Gastroesophageal sphincter (tissue), 4 donors: ENCODE results near the gene CTAGE1. TPM values are rescaled to one million over a fixed set of nuclear protein-coding genes. Genes with fewer than 3 reads are reported as not detected.
"Not testable (repeated sequence)": the region's sequence is repeated elsewhere in the genome, so short reads cannot be mapped to it uniquely, and the experiment has no call there.

Experiments
- ATAC-seq: fragments of 150-250 bp; one replicate; pipeline ENCODE4 v1.9.1; 2016; ENCODE audit warnings: mild to moderate bottlenecking, moderate library complexity
- H3K27ac ChIP-seq, 4 donors: fragments of 200-600 bp; sonication (generic) in 3 of 4; 1 replicate in 3 of 4; 2 replicates in 1 of 4; pipeline ENCODE4 v1.5.1; 2016 to 2019
- H3K27me3 ChIP-seq: fragments of 200-600 bp; sonication (generic); one replicate; pipeline ENCODE4 v1.5.1; 2019
- H3K36me3 ChIP-seq, 2 donors: fragments of 200-600 bp; sonication (generic); one replicate each; pipeline ENCODE4 v1.5.1; 2019; ENCODE audit warnings: control low read depth in 1 of 2
- H3K4me1 ChIP-seq, 3 donors: fragments of 200-600 bp; sonication (generic); 1 replicate in 2 of 3; 2 replicates in 1 of 3; pipeline ENCODE4 v1.5.1; 2016 to 2019; ENCODE audit warnings: control low read depth in 2 of 3
- H3K4me3 ChIP-seq, 2 donors: fragments of 200-600 bp; sonication (generic); one replicate each; pipeline ENCODE4 v1.5.1; 2019; ENCODE audit warnings: mild to moderate bottlenecking in 1 of 2, moderate library complexity in 1 of 2
- H3K9me3 ChIP-seq, 3 donors: fragments of 200-600 bp; sonication (generic); one replicate each; pipeline ENCODE4 v1.5.1; 2017 to 2019; ENCODE audit warnings: control low read depth in 2 of 3
- CTCF ChIP-seq, 4 experiments: fragments of 200-600 bp in 2 of 4; fragments of 450-650 bp in 2 of 4; sonication (generic) in 1 of 4; IDR thresholded peaks; one replicate each; pipeline ENCODE4 v1.5.1; 2017 to 2019; ENCODE audit warnings: antibody characterized with exemption in 4 of 4, mild to moderate bottlenecking in 2 of 4, moderate library complexity in 2 of 4
- EP300 ChIP-seq: sonication (generic); formaldehyde crosslinking; IDR thresholded peaks from one replicate; pipeline ENCODE4 v1.6.1; 2017; ENCODE audit warnings: antibody characterized with exemption, mild to moderate bottlenecking
- POLR2A ChIP-seq, 2 donors: fragments of 450-650 bp; IDR thresholded peaks; one replicate each; pipeline ENCODE4 v1.6.1; 2017; ENCODE audit warnings: antibody characterized with exemption in 2 of 2, mild to moderate bottlenecking in 2 of 2, moderate library complexity in 1 of 2
- POLR2AphosphoS5 ChIP-seq: sonication (generic); formaldehyde crosslinking; IDR thresholded peaks from one replicate; pipeline ENCODE4 v1.6.1; 2017; ENCODE audit warnings: antibody characterized with exemption
- WGBS, 2 donors: methylation state at CpG; one replicate each; pipeline ENCODE4 v1.1.5; 2018; ENCODE audit warnings: low coverage in 1 of 2; 5-methylcytosine and 5-hydroxymethylcytosine counted together
- total RNA-seq, 4 donors: library from RNA; depleted of rRNA; stranded (reverse); fragments of >200 nt; gene quantifications; one replicate each; pipeline ENCODE4 v1.1.0, GENCODE V29; 2016

Gene CTAGE1
- total RNA-seq, 4 donors from 2014 or later, result not detected

- ATAC-seq, result no peak
- H3K9me3 ChIP-seq, result no peaks in the 10 kb centered on the region
- H3K4me1 ChIP-seq, result no peaks in the 10 kb centered on the region
- no peak overlapping the region for H3K27ac ChIP-seq
- no peak for TF ChIP-seq POLR2A (IDR thresholded peaks at IDR 0.05)
- no peak for TF ChIP-seq POLR2AphosphoS5
- TF ChIP-seq CTCF (IDR thresholded peaks at IDR 0.05), result no peak
- TF ChIP-seq EP300, result no peak
- no peak overlapping the region for H3K4me3 ChIP-seq
- no peaks in the 10 kb centered on the region for H3K36me3 ChIP-seq
- WGBS, 2 donors, result 89 to 97% methylated on average over 2 to 5 of the region's 5 CpGs
- no peaks in the 10 kb centered on the region for H3K27me3 ChIP-seq
These were observed 23.3 kb downstream of the CTAGE1 start for GRCh38 chr18:22394428-22394827.

- not testable (repeated sequence) for H3K4me1 ChIP-seq, H3K9me3 ChIP-seq, H3K27ac ChIP-seq, H3K36me3 ChIP-seq, H3K4me3 ChIP-seq, H3K27me3 ChIP-seq, ATAC-seq
- 74 to 82% methylated on average over 2 to 3 of the region's 3 CpGs for WGBS, 2 donors
These were observed 24.6 kb downstream of the CTAGE1 start for GRCh38 chr18:22393164-22393563.

GRCh38 chr18:22391407-22392345 lies 26.0 kb downstream of the CTAGE1 start:
- Histone ChIP-seq H3K4me1 (no peaks in the 10 kb centered on the region), H3K27ac (no peak overlapping the region), H3K27me3 (no peaks in the 10 kb centered on the region), H3K4me3 (no peak overlapping the region), H3K36me3 (no peaks in the 10 kb centered on the region), H3K9me3 (no peaks in the 10 kb centered on the region)
- TF ChIP-seq CTCF (IDR thresholded peaks at IDR 0.05) (no peak), POLR2A (IDR thresholded peaks at IDR 0.05) (no peak), EP300 (no peak), POLR2AphosphoS5 (no peak)
- no peak for ATAC-seq
- WGBS, 2 donors, result 56% methylated on average over 3 to 6 of the region's 6 CpGs

- Histone ChIP-seq H3K27ac (no peak overlapping the region), H3K9me3 (no peaks in the 10 kb centered on the region), H3K4me3 (no peak overlapping the region), H3K4me1 (no peaks in the 10 kb centered on the region), H3K27me3 (no peaks in the 10 kb centered on the region), H3K36me3 (no peaks in the 10 kb centered on the region)
- TF ChIP-seq CTCF (IDR thresholded peaks at IDR 0.05) (no peak), POLR2A (IDR thresholded peaks at IDR 0.05) (no peak)
- ATAC-seq, result no peak
- 43 to 53% methylated on average over 1 of the region's 1 CpG for WGBS, 2 donors
These were observed 29.9 kb downstream of the CTAGE1 start for GRCh38 chr18:22387787-22388186.

- WGBS, 2 donors, result 48 to 72% methylated on average over 5 of the region's 5 CpGs
- Histone ChIP-seq H3K4me1 (no peaks in the 10 kb centered on the region), H3K9me3 (no peaks in the 10 kb centered on the region), H3K27me3 (no peaks in the 10 kb centered on the region), H3K4me3 (no peak overlapping the region), H3K27ac (no peak overlapping the region), H3K36me3 (no peaks in the 10 kb centered on the region)
- TF ChIP-seq POLR2A (IDR thresholded peaks at IDR 0.05), result no peak
- TF ChIP-seq EP300, result no peak
- no peak for TF ChIP-seq CTCF (IDR thresholded peaks at IDR 0.05)
- no peak for TF ChIP-seq POLR2AphosphoS5
- no peak for ATAC-seq
These were observed 30.4 kb downstream of the CTAGE1 start for GRCh38 chr18:22387364-22387763.
